Neural cell (in vitro differentiated cells): Measurements from ENCODE around the gene RNF187.

ENCODE experiments used
- CTCF ChIP-seq: fragments of 450-650 bp; IDR thresholded peaks from 2 replicates; pipeline ENCODE4 v1.5.1; 2014; ENCODE audit warnings: antibody characterized with exemption, mild to moderate bottlenecking, moderate library complexity; ENCODE audit not compliant: poor library complexity, severe bottlenecking
- EP300 ChIP-seq: fragments of 450-650 bp; conservative IDR thresholded peaks from 2 replicates; pipeline ENCODE4 v1.6.1; 2014; ENCODE audit warnings: antibody characterized with exemption, mild to moderate bottlenecking, moderate library complexity; ENCODE audit not compliant: poor library complexity, severe bottlenecking
- EZH2 ChIP-seq: fragments of 200-600, 300-800 bp; shearing (Covaris generic), sonication (generic); IDR thresholded peaks from 2 replicates; pipeline ENCODE4 v1.6.1; 2014; ENCODE audit warnings: antibody characterized with exemption, low read length, borderline replicate concordance, mild to moderate bottlenecking; ENCODE audit not compliant: insufficient read depth, poor library complexity, severe bottlenecking
- POLR2AphosphoS5 ChIP-seq: IDR thresholded peaks from 2 replicates; pipeline ENCODE4 v1.6.1; 2012
- RAD21 ChIP-seq: fragments of 450-650 bp; conservative IDR thresholded peaks from 2 replicates; pipeline ENCODE4 v1.6.1; 2014; ENCODE audit warnings: antibody characterized with exemption, mild to moderate bottlenecking, moderate library complexity
- REST ChIP-seq: IDR thresholded peaks from 2 replicates; pipeline ENCODE4 v1.6.1; 2012; ENCODE audit warnings: borderline replicate concordance
- SMC3 ChIP-seq: fragments of 450-650 bp; conservative IDR thresholded peaks from 2 replicates; pipeline ENCODE4 v1.6.1; 2014; ENCODE audit warnings: antibody characterized with exemption, mild to moderate bottlenecking, moderate library complexity; ENCODE audit not compliant: poor library complexity
- TAF1 ChIP-seq: IDR thresholded peaks from 2 replicates; pipeline ENCODE4 v1.6.1; 2012; ENCODE audit warnings: low read depth

GRCh38 chr1:228469413-228470162 lies 17.6 kb upstream of the RNF187 start:
- TF ChIP-seq EZH2: no peak
- TF ChIP-seq TAF1: no peak
- TF ChIP-seq CTCF: no peak
- TF ChIP-seq POLR2AphosphoS5: no peak
- TF ChIP-seq SMC3: no peak
- no peak for TF ChIP-seq RAD21
- no peak for TF ChIP-seq EP300
- TF ChIP-seq REST: no peak
